ENCODE results near the gene RBM6.

DNA sequence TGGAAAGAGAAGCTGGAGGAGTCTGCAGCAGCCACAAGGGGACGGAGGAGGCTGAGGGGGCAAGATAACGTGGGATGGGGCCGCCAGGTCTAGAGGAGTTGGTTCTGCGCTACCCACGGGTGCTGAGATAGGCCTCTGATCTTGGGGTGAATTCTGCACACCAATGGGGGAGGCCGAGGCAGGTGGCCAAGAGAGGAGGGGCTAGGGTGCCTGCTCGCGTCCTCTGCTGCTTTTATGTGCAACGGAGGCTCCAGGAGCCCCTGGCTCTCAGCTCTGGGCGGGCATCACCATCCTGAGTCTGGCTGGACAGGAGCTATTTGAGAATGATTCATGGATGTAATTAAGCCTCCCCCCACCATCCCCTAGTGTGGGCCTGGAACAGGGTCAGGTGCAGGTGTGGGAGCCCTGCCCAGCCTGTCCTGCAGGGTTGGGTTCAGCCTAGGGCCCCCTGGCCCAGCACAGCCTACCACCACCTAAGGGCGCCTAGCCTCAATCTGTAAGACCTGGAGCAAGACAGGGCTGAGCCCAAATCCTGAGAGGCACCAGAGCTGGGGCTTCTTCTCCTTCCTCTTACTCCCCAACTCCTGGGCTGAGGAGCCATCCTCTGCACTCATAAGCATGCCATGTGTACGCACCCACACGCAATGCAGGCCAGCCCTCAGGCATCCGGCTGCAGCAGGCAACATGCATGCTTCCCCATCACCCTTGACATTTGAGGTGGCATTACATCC lies 182.9 kb downstream of the RBM6 start:
- TF ChIP-seq YY1 (IDR thresholded peaks at IDR 0.05; ENCODE audit: insufficient read depth, insufficient read length), result no peak
- TF ChIP-seq ZNF274 (IDR thresholded peaks at IDR 0.05; ENCODE audit: low read depth, low read length), result no peak
- TF ChIP-seq SUZ12 (IDR thresholded peaks at IDR 0.05; ENCODE audit: extremely low read depth, insufficient read depth, insufficient read length), result no peak

Measured in NT2/D1 (cell line).